Fibroblast of skin of back (primary cell): ENCODE results near the gene MOK.

Experiments used
- DNase-seq: peaks from one replicate; pipeline ENCODE4 v3.0.0-alpha.2; 2013

MOK gene

DNA sequence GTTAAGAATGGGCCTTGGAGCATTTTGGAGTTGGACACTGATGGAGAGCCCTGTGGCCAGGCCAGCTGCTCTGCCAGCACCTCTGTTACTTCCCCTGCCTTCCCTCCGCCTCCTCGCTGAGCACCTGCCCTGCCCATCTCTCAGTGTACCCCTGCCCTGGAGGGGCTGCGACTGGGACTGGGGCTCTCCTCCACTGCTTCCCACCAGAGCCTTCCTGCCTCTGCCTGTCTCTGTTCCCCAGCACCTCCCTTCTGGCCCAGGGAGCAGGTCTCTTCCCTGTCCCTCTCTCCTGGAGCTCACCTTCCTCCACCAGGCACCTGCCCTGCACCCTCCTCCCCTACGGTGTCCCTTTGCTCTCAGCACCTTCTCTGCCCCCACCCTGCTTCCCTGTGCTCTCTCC, 103.2 kb downstream of the MOK start:
- DNase-seq = no peak

GRCh38 chr14:102201353-102201738, 103.6 kb downstream of the MOK start:
- no peak for DNase-seq

DNA sequence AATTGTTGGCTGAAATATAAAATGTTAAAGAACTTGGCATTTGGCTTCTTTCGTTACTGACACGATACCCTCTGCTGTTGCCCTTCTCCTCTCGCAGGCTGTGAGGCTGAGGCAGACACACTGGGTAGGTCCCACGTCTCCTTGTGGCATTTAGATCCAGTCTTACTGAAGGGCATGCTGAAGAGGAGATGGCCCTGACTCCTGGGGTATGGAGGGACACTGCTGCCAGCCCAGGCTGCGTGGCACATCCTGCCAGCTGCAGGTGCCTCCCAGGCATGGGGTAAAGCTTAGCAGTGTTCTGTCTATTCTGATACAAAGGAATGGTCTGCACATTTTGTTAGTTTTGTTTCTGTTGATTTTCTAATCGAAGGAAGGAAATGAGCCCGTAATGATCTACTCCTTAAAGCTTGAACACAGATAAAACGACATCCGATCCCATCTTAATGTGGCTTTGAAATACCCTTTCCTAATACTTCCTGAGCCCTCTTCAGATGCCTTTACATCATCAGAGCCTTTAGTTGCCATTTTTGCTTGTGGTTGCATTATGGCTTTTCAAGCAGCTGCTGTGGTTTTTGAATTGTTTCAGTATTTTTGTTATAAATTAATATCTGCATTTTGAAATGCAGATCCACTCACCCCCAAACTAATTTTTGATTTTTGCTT, 104.1 kb downstream of the MOK start:
- DNase-seq = no peak

DNA sequence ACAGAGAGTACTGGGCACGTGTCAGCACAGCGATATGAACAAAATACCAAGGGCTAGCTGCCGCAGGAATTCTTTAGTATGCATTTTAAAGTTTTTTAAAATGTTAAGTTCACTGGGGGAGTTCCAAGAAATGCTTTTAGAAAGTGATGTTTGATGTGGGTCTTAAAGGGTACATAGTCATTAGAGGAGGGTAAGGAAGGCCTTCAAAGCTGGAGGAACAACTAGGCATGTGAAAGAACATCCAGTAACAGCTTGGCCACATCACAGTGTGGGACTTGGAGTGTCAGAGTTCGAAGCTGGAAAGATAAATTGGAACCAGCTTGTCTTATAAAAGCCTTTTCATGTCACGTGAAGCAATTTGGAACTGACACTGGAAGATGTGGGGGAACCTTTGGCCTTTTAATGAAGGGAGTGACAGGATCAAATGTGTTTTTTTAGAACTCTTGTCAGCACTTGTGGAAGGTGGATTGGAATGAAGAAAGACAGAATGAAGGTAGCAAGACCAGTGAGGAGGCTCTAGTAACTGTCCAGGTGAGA, 107.6 kb downstream of the MOK start:
- peak; percentile 11 for DNase-seq

DNA sequence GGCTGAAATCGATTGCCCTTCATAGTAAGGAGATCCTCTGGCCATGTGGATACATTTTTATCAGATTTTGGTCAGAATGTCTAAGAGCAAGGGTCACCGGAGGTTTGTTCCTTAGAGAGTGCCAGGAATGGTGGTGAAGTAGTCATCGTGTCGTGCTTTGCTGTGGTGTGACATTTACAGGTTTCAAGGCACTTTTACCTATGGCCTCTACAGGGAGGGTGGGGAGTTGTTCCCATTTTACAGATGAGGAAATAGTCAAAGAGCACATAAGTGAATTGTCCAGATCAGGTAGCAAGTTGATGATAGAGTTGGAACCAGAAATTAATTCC, 108.1 kb downstream of the MOK start:
- DNase-seq = no peak

- DNase-seq = no peak
Measured at GRCh38 chr14:102196039-102196901, 108.7 kb downstream of the MOK start.

DNA sequence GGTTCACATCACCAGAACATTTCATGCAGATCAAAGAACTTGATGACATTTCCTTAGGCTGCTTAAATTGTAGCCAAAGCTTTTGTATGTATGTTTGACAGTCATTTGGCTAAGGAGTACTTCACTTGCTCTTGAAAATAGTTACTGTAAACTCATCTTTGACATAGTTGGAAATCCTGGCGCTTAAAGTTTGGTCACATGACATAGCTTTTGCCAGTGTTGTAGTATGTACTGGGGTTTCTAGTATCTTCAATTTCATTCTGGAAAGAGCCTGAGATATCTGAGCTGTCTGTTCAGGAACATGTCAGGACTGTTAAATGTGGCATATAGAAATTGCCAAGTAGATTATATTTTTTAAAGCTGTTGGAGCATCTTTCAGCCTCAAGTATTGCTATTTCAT, 109.5 kb downstream of the MOK start:
- DNase-seq = no peak

- DNase-seq = no peak
Measured at GRCh38 chr14:102194856-102195255, 110.1 kb downstream of the MOK start.

DNA sequence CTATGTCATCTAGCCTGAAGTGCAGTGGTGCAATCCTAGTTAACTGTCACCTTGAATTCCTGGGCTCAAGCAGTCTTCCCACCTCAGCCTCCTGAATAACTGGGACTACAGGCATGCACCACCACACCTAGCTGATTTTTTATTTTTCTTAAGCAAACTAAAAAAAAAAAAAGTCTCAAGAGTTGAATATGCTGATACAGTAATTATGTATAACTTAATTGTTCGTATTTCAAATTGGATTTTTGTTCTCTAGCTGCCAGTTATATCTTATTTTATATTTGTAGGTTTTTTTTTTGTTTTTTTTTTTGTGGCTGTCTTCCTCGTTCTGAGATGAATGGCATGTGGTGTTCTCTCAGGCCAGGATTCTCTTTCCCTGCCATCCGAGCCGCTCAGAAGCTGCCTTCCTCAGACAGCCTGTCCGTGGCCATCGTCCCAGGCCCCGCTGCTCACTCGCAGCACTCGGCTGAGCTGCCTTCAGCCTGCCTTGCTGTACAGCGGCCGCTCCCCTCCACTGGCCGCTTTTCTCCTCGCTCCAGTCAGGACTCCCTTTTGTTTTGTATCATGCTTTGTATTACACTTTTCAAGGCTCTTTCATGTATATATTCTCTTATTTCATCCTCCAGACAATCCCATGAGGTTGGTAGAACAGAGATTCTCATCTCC, 112.0 kb downstream of the MOK start:
- DNase-seq = no peak

- DNase-seq = no peak
Measured at GRCh38 chr14:102189874-102190273, 115.1 kb downstream of the MOK start.

DNA sequence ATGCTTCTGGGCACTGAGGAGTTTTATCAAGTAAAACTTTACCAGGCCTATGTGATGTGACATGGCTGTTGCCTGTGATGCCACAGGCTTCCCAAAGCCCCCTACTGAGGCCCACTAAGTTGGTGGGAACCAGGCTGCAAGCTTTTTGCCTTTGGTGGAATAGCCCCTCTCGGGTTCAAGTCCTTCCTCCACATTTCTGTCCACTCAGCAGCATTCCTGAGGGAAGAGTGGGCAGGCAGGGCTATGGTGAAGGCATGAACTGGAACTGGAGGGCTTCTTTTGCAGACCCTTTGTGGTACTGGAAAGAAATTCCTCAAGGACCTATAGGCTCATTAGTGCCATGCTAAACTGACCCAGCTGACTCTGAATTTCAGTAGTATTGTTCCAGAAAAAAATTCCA, 116.8 kb downstream of the MOK start:
- DNase-seq = no peak

DNA sequence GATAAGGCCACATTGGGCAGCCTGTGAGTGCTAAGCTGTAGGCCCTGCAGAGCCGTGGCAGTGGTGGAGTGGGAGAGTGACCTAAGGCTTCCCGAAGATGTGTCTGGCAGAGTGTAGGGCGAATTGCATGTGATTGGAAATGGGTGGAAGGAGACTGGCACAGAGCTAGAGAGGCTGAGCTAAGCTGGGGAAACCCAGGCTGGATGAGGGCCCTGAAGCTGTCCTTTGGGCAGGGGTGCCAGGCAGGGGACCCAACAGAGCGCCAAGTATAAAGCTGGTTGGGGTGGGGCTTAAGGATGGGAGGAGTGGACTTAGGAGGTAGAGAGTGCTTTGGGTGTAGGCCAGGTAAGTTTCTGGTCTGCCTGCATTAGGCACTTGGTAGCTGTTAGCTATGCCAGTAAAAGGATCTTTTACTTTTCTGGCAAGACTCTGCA, 117.4 kb downstream of the MOK start:
- no peak for DNase-seq

- DNase-seq = peak; percentile 83
Measured at GRCh38 chr14:102187044-102187443, 117.9 kb downstream of the MOK start.

DNA sequence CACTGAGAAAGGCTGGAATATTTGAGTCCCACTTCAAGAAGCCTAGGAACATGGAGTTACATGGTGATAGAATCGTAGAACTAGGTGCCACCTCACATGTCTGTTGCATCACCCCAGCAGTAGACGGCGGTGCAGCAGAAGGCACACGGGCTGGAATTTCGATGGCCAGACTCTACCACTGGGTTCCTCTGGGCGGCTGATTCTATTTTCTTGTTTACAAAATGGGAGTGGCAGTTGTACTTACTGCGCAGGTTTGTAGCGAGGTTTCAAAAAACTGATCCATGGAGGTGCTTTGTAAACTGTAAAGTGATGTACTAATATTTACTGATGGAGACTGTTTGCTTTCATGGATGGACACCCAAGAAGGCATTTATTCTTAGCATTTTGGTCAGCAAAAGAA, 119.6 kb downstream of the MOK start:
- no peak for DNase-seq

- DNase-seq = no peak
Measured at GRCh38 chr14:102184316-102185035, 120.5 kb downstream of the MOK start.

- no peak for DNase-seq
Measured at GRCh38 chr14:102183886-102184285, 121.1 kb downstream of the MOK start.

DNA sequence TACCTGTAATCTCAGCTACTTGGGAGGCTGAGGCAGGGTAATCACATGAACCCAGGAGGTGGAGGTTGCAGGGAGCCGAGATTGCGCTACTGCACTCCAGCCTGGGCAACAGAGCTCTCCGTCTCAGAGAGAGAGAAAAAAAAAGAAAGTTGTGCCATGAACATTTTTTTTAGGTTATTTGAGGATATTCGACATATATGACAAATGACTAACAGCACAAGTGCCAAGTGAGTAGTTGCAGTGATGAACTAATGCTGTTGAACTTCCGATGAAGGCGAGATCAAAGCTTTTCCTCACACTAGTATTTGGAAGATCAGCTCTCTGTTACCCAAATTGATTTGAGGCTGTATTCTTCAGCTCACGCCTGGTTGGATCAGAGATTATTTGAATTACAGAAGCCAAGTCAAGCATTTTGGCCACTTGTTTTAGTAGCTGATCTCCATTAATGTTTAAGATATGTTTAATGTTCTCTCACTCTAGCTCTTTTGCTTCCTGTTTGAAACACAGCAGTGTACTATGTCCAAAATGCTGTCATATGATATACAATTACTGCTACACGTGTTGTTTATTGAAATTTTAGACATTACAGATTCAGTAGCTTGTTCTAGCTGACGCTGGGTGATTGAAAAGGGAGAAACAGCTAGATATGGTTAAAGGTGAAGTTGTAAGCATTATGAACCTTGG, 121.9 kb downstream of the MOK start:
- peak; percentile 56 for DNase-seq

- DNase-seq = peak; percentile 82
Measured at GRCh38 chr14:102182190-102182589, 122.8 kb downstream of the MOK start.

- DNase-seq = no peak
Measured at GRCh38 chr14:102181187-102181586, 123.8 kb downstream of the MOK start.

- DNase-seq = no peak
Measured at GRCh38 chr14:102180248-102180998, 124.5 kb downstream of the MOK start.
